A549 treated with GW870086 at 1 μM for 4 hours (cell line): ENCODE results near the gene GLCCI1. TPM values are rescaled to one million over a fixed set of nuclear protein-coding genes. Genes with fewer than 3 reads are reported as not detected.

Source experiments
- total RNA-seq: library from RNA; stranded (reverse); fragments of 200-300 nt; extraction: Qiagen RNA extraction; gene quantifications from 5 replicates; pipeline ENCODE4 v1.2.3, GENCODE V29; 2022; ENCODE audit warnings: low read depth

GLCCI1 gene
- total RNA-seq = 0.63 to 1.4 TPM (median 0.93 TPM) in 5 replicates

DNA sequence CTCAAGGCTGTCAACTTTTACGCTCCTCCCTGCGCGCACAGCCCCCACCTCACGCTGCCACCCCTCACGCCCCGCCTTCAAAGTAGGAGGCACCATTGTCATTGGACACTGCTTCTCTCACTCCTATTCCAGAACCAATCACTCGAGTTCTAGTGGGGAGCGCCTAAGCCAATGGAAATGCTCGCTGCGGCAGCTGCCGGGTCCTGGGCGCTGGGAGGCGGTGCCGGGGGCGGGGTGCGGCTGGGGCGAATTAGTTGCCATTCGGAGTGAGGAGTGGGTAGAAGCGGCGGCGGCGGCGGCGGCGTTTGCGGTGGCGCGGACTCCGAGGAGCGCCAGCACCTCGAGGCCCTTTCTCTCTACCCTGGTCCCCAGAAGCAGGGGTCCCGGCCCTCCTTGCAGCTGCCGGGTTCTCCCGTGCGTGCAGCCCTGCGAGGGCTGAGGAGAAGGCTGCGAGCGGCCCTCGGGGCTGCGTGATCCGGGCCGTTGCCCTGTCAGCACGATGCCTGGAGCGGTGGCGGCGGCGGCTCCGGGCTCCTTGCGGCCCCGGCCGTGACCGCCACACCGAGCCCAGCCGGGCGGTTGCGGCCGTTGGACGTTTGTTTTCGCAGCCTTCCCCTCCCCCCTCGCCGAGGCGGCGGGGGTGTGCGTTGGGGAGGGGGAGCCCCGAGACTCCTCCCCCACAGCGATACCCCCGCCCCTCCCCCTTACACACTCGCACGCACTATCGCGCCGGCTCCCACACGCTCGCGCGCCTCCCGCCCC lies at the start of gene GLCCI1:
Gene GLCCI1, plus strand, starts transcription at position 253 of the 762 bp plus-strand sequence. CDS start 555 bp downstream, outside the sequence.

